ENCODE results near the gene TBCEL.
"Not testable (repeated sequence)": the region's sequence is repeated elsewhere in the genome, so short reads cannot be mapped to it uniquely, and the experiment has no call there.

Gene TBCEL

DNA sequence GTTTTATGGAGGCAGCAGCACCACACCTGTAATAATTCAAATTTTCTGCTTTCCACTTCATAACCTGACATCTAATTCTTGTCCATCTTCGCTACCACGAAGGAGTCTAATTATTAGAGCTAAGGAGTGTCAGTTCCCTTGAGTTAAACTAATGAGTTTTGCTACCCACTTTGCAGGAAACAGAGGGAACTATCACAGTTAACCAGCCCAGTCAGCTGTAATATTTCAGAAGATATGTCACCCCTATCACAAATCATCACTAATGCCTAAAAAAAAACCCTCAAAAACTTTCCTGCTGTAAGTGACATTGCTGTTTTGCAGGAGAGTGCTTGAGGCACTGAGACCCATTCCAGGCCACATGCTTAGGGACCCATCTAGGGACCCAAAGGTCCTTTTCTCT is 85.6 kb downstream of the TBCEL start:
- no peak for DNase-seq

DNA sequence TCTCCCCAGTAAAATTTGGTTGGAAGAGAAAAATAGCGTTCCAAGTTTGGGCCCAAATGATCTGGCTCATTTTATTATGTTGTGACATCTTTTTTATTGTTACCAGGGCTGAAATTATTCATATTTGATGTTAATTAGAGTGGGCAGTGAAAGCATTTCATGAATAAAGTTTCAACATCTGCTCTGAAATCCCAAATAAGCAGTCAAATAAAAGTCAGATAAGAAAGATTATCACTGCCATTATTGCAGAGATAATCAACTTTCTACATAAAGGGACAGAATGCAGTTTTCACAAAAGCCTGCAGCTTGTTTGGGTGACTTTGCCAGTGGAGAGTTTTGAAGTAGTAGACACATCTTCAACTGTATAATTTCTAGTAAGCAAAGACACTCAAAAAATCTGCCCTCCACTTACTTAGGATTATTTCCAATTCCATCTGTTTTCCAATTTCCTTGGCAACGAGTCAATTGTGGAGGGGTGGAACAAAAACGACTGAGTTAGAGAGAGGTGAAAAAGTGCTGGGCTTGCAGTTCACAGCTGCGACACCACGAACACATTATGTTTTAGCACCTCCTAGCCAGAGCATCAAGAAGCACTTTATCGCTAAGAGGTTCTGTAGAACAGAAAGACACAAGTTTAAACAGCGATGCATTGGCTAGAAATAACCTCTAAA is 86.1 kb downstream of the TBCEL start:
- no peak for DNase-seq

- no peak for DNase-seq
These were observed 87.2 kb downstream of the TBCEL start for GRCh38 chr11:121110871-121111724.

GRCh38 chr11:121112498-121113455 is 88.9 kb downstream of the TBCEL start:
- DNase-seq: peak in 1 of 4 experiments; percentile 1

- no peak for DNase-seq
These were observed 89.7 kb downstream of the TBCEL start for GRCh38 chr11:121113611-121114010.

DNA sequence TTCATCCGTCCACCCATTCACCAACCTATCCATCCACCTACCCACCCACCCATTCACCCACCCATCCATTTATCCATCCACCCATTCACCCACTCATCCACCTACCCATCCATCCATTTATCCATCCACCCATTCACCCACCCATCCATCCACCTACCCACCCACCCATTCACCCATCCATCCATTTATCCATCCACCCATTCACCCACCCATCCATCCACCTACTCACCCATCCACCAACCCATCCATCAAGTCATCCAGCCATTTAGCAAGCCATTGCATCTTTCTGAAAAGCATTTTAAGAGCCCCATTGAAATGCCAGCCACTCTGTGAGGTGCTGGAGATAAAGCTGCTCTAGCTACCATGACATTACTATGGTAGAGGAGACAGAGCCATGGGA is 91.1 kb downstream of the TBCEL start:
- not testable (repeated sequence) for DNase-seq

DNA sequence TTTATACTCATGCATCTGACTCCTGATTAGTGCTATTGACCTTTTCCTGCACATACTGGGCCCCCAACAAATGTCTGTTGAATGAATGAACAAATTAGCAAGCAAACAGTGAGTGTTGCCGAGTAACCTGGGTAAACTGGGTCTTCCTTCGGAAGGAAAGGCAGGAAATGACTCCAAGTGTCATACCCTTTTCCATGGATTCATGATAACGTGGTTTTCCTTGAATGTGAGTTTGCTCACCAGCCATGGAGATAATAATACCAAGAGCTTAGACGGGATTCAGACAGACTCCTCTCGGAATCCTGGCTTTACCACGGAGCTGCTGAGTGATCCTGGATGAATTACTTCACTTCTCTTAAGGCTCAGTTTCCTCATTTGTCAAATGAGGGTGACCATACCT is 93.9 kb downstream of the TBCEL start:
- no peak for DNase-seq

- DNase-seq: no peak
These were observed 95.5 kb downstream of the TBCEL start for GRCh38 chr11:121119440-121119839.

GRCh38 chr11:121122328-121122727 is 98.4 kb downstream of the TBCEL start:
- no peak for DNase-seq

DNA sequence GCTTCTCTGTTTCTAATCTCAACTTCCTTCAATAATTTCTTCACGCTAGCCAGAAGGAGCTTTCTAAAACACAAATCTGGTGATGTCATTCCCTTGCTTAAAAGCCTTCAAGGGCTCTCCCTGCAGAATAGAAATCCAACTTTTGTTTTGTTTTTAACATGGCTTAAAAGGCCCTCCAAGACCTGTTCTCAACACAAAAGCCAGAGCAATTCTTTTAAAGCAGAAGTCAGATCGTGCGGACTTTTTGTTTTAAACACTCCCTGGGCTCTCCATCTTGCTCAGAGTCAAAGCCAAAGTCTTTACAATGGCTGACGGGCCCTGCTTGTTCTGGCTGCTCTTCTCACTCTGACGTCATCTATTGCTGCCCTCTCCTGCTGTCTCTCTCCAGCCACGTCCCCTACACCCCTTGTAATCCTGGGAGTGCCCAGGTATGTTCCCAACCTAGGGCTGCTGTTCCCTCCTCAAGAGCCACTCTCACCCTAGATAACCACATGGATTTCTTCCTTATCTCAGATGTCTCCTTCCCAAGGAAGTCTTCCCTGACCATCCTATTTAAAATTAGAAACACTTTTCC is 99.7 kb downstream of the TBCEL start:
- DNase-seq: no peak

GRCh38 chr11:121127809-121128208 is 103.9 kb downstream of the TBCEL start:
- DNase-seq: no peak

- DNase-seq: no peak
These were observed 105.7 kb downstream of the TBCEL start for GRCh38 chr11:121129362-121130340.

- DNase-seq: no peak
These were observed 107.8 kb downstream of the TBCEL start for GRCh38 chr11:121131656-121132055.

DNA sequence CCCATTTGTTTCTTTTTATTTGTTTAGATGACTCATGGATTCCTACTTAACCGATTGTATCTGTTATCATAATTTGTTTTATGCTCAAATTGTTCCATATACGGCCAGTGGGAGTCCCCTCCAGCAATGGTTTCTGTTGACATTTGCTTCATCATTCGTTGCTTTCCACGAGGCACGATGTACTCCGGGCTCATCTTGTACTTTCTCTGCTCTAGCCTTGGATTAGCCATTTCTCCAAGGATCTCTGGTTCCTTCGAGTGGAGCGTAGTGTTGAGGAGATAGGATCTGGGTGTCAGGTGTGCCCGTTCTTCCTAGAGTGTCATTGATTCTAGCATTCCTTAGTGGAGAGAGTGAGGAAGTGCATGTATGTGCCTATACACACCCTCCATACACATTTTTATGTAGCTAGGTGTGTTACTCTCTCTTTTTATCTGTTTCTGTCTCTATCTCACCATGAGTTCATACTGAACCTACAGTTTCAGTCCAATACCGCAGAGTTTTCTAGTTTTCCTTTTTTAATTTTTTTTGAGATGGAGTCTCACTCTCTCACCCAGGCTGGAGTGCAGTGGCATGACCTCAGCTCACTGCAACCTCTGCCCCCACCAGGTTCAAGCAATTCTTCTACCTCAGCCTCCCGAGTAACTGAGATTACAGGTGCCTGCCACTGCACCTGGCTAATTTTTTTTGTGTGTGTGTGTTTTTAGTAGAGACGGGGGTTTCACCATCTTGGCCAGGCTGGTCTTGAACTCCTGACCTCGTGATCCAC is 108.5 kb downstream of the TBCEL start:
- DNase-seq: no peak

GRCh38 chr11:121134741-121135312 is 110.9 kb downstream of the TBCEL start:
- DNase-seq: no peak

DNA sequence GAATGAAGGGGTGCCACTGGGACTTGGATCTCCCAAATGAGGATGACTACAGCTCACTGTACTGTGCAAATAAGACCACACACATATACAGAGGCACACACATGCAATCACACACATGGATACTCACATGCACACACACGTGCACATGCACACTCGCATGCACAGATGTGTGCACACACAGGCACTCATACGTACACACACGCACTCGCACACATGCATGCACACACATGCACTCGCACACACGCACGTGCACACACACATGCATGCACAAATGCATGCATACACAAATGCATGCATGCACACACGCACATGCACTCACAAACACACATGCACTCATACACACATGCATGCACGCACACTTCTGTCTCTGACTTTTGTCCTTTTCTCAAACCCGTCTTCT is 113.1 kb downstream of the TBCEL start:
- no peak for DNase-seq

- no peak for DNase-seq
These were observed 114.4 kb downstream of the TBCEL start for GRCh38 chr11:121138259-121138658.

GRCh38 chr11:121140369-121140768 is 116.5 kb downstream of the TBCEL start:
- DNase-seq: no peak
